NCI-H1930 (cell line): Measurements from ENCODE around the gene PUM1.
"Not testable (repeated sequence)": the region's sequence is repeated elsewhere in the genome, so short reads cannot be mapped to it uniquely, and the experiment has no call there.

Experiments used
- DNase-seq, 2 experiments: peaks; one replicate each; lab custom pipeline; 2025; lab: John Stamatoyannopoulos, UW

PUM1 gene

GRCh38 chr1:30995990-30996612 is 69.4 kb downstream of the PUM1 start:
- no peak for DNase-seq

- no peak for DNase-seq
These were observed 73.5 kb downstream of the PUM1 start for GRCh38 chr1:30991862-30992606.

GRCh38 chr1:30990591-30990990 is 74.9 kb downstream of the PUM1 start:
- no peak for DNase-seq

GRCh38 chr1:30988045-30988444 is 77.5 kb downstream of the PUM1 start:
- no peak for DNase-seq

- no peak for DNase-seq
These were observed 78.8 kb downstream of the PUM1 start for GRCh38 chr1:30986755-30987154.

- no peak for DNase-seq
These were observed 80.5 kb downstream of the PUM1 start for GRCh38 chr1:30984991-30985503.

GRCh38 chr1:30984165-30984889 is 81.2 kb downstream of the PUM1 start:
- no peak for DNase-seq

GRCh38 chr1:30982937-30983336 is 82.6 kb downstream of the PUM1 start:
- no peak for DNase-seq

- no peak for DNase-seq
These were observed 83.1 kb downstream of the PUM1 start for GRCh38 chr1:30982431-30982830.

- no peak for DNase-seq
These were observed 84.3 kb downstream of the PUM1 start for GRCh38 chr1:30981172-30981571.

- no peak for DNase-seq
These were observed 88.0 kb downstream of the PUM1 start for GRCh38 chr1:30977511-30977910.

- DNase-seq: no peak
These were observed 88.4 kb downstream of the PUM1 start for GRCh38 chr1:30977105-30977504.

GRCh38 chr1:30976143-30976542 is 89.4 kb downstream of the PUM1 start:
- no peak for DNase-seq

- no peak for DNase-seq
These were observed 90.3 kb downstream of the PUM1 start for GRCh38 chr1:30975217-30975616.

- no peak for DNase-seq
These were observed 91.0 kb downstream of the PUM1 start for GRCh38 chr1:30974536-30974935.

GRCh38 chr1:30972349-30972748 is 93.2 kb downstream of the PUM1 start:
- DNase-seq: not testable (repeated sequence)

- DNase-seq: no peak
These were observed 94.0 kb downstream of the PUM1 start for GRCh38 chr1:30971496-30971895.

- no peak for DNase-seq
These were observed 95.6 kb downstream of the PUM1 start for GRCh38 chr1:30969903-30970302.

- DNase-seq: peak in 1 of 2 experiments; percentile 23
These were observed 97.1 kb downstream of the PUM1 start for GRCh38 chr1:30968220-30968971.

GRCh38 chr1:30966690-30967369 is 98.7 kb downstream of the PUM1 start:
- peak; percentile 56 to 61 for DNase-seq

- no peak for DNase-seq
These were observed 99.5 kb downstream of the PUM1 start for GRCh38 chr1:30965924-30966599.
